H4 (cell line): Measurements from ENCODE around the gene POU2F1. TPM values are rescaled to one million over a fixed set of nuclear protein-coding genes. Genes with fewer than 3 reads are reported as not detected.
"Not testable (repeated sequence)": the region's sequence is repeated elsewhere in the genome, so short reads cannot be mapped to it uniquely, and the experiment has no call there.

Source experiments
- DNase-seq: peaks from one replicate; pipeline ENCODE4 v3.0.0-alpha.2; 2015; ENCODE audit warnings: low spot score
- total RNA-seq: library from RNA; depleted of rRNA; stranded (reverse); fragments of >200 nt; shearing (Covaris generic); gene quantifications from 2 replicates; pipeline ENCODE4 v1.2.3, GENCODE V29; 2014

Gene POU2F1
- total RNA-seq, 1 experiment from 2014 or later, result 3.3 TPM

DNA sequence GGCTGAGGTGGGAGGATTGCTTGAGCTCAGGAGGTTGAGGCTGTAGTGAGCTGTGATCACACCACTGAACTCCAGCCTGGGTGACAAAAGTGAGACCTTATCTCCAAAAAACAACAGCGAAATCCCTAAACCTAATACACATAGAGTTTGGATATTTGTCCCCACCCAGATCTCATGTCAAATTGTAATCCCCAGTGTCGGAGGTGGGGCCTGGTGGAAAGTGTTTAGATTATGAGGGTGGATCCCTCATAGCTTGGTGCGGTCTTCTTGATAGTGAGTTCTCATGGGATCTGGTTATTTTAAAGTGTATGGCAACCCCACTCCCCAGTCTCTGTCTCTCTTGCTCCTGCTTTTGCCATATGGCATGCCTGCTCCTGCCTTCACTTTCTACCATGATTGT lies 94.0 kb downstream of the POU2F1 start:
- no peak for DNase-seq

GRCh38 chr1:167317463-167317862 lies 96.8 kb downstream of the POU2F1 start:
- DNase-seq, result no peak

GRCh38 chr1:167319206-167319605 lies 98.5 kb downstream of the POU2F1 start:
- not testable (repeated sequence) for DNase-seq

DNA sequence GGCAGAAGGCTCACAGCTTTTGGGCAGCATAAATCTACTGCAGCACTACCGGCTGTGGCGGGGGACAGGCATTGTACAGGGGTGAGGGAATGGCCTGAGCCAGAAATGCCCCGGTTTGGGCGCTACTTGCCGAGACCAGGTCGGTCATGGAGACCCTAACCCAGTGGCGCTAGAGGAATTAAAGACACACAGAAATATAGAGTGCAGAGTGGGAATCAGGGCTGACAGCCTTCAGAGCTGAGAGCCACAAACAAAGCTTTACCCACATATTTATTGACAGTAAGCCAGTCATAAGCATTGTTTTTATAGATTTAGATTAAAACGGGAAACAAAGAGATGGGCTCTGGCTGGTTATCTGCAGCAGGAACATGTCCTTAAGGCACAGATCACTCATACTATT lies 101.8 kb downstream of the POU2F1 start:
- no peak for DNase-seq

DNA sequence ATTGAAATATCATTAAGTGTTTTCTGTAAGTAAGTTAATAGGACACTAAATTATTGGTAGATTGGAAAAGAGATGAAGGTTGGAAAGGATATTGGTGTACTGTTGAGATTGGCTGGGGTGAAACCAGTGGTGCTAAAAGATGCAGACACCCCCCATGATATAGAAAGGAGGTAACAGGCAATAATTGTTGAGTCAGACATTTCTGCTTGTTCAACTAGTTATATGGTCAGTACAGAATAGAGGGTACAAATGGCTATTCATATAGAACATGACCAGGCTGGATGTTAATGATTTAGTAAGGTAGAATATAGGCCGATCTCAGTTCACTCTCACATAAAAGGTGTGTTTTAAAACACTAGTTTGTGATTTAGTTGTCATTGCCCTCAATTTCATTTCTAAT lies 104.5 kb downstream of the POU2F1 start:
- no peak for DNase-seq

- no peak for DNase-seq
Measured at GRCh38 chr1:167328306-167328815, 107.7 kb downstream of the POU2F1 start.

GRCh38 chr1:167328816-167329483 lies 108.3 kb downstream of the POU2F1 start:
- DNase-seq, result no peak

DNA sequence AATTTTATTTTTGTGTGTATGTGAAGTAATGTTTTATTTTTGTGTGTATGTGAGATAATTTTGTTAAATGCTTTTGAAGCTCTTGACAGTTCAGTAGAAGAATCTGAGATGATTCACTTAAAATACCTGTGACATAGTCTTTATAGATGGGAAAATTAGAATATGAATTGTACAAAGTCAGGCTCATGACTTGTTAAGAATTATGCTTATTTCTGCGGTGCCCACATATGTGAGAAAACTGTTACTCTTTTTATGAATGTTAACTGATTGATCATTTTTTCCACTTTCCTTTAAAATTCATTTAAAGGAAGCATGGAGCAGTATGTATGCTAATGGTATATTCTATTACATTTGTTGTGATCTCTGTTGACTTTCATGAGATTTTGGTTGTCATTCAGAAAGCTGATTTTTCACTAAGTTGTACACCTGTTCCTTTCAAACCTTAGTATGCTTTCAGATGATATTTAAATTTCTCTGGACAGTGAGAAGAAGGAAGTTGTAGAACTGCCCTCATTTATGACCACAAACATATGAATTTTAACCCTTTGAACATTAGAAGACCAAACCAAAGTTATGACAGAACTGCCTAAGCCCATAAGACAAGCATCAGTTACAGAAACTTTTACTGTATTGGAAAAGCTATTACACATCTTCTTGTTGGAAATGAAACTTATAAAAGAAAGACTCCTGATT lies 110.1 kb downstream of the POU2F1 start:
- no peak for DNase-seq

- no peak for DNase-seq
Measured at GRCh38 chr1:167331650-167332049, 111.0 kb downstream of the POU2F1 start.

- no peak for DNase-seq
Measured at GRCh38 chr1:167332503-167332902, 111.8 kb downstream of the POU2F1 start.

DNA sequence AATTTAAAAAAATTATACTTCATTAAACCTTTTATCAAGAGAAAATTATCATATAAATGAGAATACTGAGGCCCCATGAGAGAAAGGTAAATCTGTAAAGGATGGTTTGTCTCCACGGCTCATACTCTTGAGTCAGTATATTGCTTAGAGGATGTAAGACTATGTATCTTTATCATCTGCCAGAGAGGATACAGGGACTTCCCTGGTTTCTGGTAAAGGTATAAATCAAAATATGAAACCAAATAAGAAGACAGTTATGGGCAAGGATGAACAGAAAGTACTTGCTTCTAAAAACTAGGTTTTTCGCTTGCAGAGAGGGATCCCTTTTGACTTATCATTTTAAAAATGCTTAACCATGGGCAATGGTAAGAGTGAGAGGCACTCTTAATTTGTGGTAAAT lies 112.4 kb downstream of the POU2F1 start:
- no peak for DNase-seq

DNA sequence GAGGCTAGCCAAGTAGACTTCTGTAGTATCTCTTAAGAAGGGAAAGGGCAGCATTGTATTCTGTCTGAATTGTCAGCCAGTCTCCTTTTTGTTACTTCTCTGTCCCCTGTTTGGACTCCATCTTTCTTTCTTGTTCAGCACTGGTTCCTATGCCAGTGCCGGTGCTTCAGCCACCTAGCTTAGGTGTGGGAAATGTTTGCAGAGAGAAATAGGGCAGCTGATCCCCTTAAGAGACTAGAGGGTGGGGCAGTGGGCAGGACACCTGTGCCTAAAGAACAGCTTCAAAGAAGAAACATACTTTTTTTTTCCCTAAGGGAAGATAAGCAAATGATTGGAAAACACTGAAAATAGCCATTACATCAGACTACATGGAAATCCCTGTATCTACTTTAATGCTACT lies 113.0 kb downstream of the POU2F1 start:
- no peak for DNase-seq

- DNase-seq, result no peak
Measured at GRCh38 chr1:167339405-167339804, 118.7 kb downstream of the POU2F1 start.

- no peak for DNase-seq
Measured at GRCh38 chr1:167342846-167343245, 122.2 kb downstream of the POU2F1 start.

GRCh38 chr1:167344112-167344511 lies 123.4 kb downstream of the POU2F1 start:
- no peak for DNase-seq

- DNase-seq, result peak; percentile 13
Measured at GRCh38 chr1:167344615-167345385, 124.1 kb downstream of the POU2F1 start.

DNA sequence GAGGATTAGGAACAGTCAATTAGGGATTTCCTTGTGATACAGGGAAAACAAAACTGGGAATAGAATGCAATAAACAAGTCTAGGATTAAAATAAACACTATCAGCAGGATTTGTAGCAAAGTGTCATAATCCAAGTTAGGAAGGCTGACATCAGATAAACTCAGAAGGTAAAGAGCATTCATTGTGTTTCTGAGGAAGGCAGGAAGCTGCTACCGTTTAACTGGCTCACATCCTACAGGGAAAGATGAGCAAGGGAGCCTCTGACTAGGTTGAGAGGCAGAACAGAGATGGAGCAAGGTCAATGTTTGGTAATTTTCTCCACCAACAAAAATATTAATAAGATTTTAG lies 124.7 kb downstream of the POU2F1 start:
- no peak for DNase-seq

- DNase-seq, result no peak
Measured at GRCh38 chr1:167357305-167357704, 136.6 kb downstream of the POU2F1 start.

DNA sequence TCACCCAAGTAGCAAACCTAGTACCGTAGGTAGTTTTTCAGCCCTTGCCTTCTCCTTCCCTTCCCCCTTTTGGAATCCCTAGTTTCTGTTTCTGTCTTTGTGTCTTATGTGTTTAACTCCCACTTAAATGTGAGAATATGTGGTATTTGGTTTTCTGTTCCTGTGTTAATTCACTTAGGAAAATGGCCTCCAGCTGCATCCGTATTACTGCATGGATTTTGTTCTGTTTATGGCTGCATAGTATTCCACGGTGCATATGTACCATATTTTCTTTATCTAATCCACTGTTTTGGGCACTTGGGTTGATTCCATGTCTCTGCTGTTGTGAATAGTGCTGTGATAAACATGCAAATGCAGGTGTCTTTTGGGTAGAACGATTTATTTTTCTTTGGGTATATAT lies 138.6 kb downstream of the POU2F1 start:
- no peak for DNase-seq

- peak; percentile 20 for DNase-seq
Measured at GRCh38 chr1:167360120-167360519, 139.4 kb downstream of the POU2F1 start.

DNA sequence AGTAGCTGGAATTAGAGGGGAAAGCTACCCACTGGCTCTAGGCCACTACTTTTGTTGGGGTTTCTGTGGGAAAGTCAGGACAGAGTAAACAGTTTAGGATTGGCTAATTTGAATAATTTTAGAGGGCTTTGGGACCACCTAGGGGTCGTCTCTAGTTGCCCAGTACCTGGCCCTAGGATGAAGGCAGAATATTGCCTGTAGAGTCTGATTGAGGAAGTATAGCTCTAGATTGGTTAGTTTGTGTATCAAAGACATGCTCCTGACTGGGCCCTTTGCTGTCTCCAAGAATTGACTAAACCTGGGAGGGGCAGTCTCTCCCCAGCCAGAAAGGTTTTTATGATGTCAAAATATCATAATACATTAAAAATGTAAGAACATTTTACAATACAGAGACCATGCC lies 142.0 kb downstream of the POU2F1 start:
- no peak for DNase-seq

DNA sequence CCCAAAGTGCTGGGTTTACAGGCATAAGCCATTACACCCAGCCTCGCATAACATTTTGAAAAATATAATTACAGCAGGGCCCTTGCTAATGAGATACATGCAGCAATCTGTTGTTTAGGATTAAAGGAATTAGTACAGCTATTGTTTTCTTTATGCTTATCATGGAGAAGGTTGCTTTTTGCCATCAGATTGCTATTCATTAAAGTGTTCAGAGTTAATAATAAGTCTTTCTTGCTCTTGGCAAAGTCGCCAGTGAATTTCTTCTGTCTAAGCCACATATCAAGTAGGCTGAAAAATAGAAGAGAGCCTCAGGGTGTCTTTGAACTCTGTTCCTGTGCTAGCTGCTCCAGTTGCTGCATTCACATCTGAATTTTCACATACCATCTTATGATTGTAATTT lies 144.1 kb downstream of the POU2F1 start:
- DNase-seq, result no peak

- no peak for DNase-seq
Measured at GRCh38 chr1:167365360-167365759, 144.7 kb downstream of the POU2F1 start.
